ENCODE measurements around the gene ABHD16A.

DNA sequence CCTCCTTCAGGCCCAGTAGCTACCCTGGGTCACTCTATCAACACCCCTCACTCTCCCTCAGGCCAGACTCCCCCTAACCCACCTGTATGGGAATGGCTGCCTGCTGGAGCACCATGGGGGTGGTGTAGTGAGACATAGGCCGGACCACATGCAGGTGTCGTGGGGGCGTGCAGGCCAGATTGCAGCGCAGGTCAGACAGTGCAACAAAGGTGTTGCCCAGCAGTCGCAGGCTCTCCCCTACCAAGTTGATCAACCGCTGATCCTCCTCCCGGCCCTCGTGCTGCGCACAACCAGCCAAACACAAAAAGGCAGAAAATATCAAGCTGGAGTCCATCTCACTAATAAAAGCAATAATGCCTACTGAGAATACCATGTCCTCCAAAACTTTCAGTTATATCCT is 57.8 kb downstream of the ABHD16A start:
- no peak for TF ChIP-seq ESRRG (CRISPR knock-in tag; IDR thresholded peaks at IDR 0.05)
- no peak for TF ChIP-seq ZNF70 (CRISPR knock-in tag; IDR thresholded peaks at IDR 0.05)
- TF ChIP-seq, protein P1, sequence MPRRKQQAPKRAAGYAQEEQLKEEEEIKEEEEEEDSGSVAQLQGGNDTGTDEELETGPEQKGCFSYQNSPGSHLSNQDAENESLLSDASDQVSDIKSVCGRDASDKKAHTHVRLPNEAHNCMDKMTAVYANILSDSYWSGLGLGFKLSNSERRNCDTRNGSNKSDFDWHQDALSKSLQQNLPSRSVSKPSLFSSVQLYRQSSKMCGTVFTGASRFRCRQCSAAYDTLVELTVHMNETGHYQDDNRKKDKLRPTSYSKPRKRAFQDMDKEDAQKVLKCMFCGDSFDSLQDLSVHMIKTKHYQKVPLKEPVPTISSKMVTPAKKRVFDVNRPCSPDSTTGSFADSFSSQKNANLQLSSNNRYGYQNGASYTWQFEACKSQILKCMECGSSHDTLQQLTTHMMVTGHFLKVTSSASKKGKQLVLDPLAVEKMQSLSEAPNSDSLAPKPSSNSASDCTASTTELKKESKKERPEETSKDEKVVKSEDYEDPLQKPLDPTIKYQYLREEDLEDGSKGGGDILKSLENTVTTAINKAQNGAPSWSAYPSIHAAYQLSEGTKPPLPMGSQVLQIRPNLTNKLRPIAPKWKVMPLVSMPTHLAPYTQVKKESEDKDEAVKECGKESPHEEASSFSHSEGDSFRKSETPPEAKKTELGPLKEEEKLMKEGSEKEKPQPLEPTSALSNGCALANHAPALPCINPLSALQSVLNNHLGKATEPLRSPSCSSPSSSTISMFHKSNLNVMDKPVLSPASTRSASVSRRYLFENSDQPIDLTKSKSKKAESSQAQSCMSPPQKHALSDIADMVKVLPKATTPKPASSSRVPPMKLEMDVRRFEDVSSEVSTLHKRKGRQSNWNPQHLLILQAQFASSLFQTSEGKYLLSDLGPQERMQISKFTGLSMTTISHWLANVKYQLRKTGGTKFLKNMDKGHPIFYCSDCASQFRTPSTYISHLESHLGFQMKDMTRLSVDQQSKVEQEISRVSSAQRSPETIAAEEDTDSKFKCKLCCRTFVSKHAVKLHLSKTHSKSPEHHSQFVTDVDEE (CRISPR knock-in tag; IDR thresholded peaks at IDR 0.05) = no peak
- TF ChIP-seq, protein P2, sequence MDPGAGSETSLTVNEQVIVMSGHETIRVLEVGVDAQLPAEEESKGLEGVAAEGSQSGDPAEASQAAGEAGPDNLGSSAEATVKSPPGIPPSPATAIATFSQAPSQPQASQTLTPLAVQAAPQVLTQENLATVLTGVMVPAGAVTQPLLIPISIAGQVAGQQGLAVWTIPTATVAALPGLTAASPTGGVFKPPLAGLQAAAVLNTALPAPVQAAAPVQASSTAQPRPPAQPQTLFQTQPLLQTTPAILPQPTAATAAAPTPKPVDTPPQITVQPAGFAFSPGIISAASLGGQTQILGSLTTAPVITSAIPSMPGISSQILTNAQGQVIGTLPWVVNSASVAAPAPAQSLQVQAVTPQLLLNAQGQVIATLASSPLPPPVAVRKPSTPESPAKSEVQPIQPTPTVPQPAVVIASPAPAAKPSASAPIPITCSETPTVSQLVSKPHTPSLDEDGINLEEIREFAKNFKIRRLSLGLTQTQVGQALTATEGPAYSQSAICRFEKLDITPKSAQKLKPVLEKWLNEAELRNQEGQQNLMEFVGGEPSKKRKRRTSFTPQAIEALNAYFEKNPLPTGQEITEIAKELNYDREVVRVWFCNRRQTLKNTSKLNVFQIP (CRISPR knock-in tag; IDR thresholded peaks at IDR 0.05; ENCODE audit: borderline replicate concordance, low read depth) = no peak
- no peak for TF ChIP-seq BACH2 (CRISPR knock-in tag; IDR thresholded peaks at IDR 0.05; ENCODE audit: borderline replicate concordance)
- no peak for TF ChIP-seq ZFP3 (CRISPR knock-in tag; IDR thresholded peaks at IDR 0.05)
